Gastrocnemius medialis (tissue), 4 donors: ENCODE results near the gene MPPED2. TPM values are rescaled to one million over a fixed set of nuclear protein-coding genes. Genes with fewer than 3 reads are reported as not detected.

ENCODE experiments used
- ATAC-seq, 2 donors: fragments of 150-250 bp; one replicate each; pipeline ENCODE4 v1.9.1; 2016
- DNase-seq, 2 donors: peaks; one replicate each; pipeline ENCODE4 v3.0.0-alpha.2; 2019
- H3K27ac ChIP-seq, 4 donors: fragments of 200-600 bp; sonication (generic); 1 replicate in 1 of 4; 2 replicates in 3 of 4; pipeline ENCODE4 v1.5.1; 2016 to 2018; ENCODE audit warnings: mild to moderate bottlenecking in 2 of 4, moderate library complexity in 1 of 4
- H3K27me3 ChIP-seq, 3 donors: fragments of 200-600 bp; sonication (generic) in 2 of 3; 1 replicate in 1 of 3; 2 replicates in 2 of 3; pipeline versions ENCODE4 v1.5.1 to v1.6.0; 2016 to 2019; ENCODE audit warnings: mild to moderate bottlenecking in 1 of 3, moderate library complexity in 1 of 3
- H3K36me3 ChIP-seq, 2 donors: fragments of 200-600 bp; sonication (generic) in 1 of 2; one replicate each; pipeline ENCODE4 v1.5.1; 2017 to 2018
- H3K4me1 ChIP-seq, 2 donors: fragments of 200-600 bp; sonication (generic) in 1 of 2; one replicate each; pipeline ENCODE4 v1.5.1; 2016 to 2017; ENCODE audit warnings: mild to moderate bottlenecking in 2 of 2
- H3K4me3 ChIP-seq, 4 donors: fragments of 200-600 bp; sonication (generic) in 3 of 4; 1 replicate in 1 of 4; 2 replicates in 3 of 4; pipeline ENCODE4 v1.5.1; 2016 to 2019; ENCODE audit warnings: mild to moderate bottlenecking in 2 of 4
- H3K9me3 ChIP-seq, 3 donors: fragments of 200-600 bp; sonication (generic) in 2 of 3; 1 replicate in 1 of 3; 2 replicates in 2 of 3; pipeline ENCODE4 v1.5.1; 2016 to 2019
- CTCF ChIP-seq, 5 experiments: fragments of 450-650 bp in 3 of 5; fragments of 200-600 bp in 2 of 5; sonication (generic) in 2 of 5; IDR thresholded peaks in 4 of 5; conservative IDR thresholded peaks in 1 of 5; 1 replicate in 4 of 5; 2 replicates in 1 of 5; pipeline ENCODE4 v1.5.1; 2016 to 2019; ENCODE audit warnings: antibody characterized with exemption in 5 of 5, mild to moderate bottlenecking in 3 of 5, moderate library complexity in 3 of 5
- POLR2A ChIP-seq, 2 donors: fragments of 450-650 bp; IDR thresholded peaks; one replicate each; pipeline ENCODE4 v1.6.1; 2017; ENCODE audit warnings: antibody characterized with exemption in 2 of 2, mild to moderate bottlenecking in 2 of 2, moderate library complexity in 2 of 2
- in situ Hi-C, 4 donors: fragments of 200-750 bp; cut with MboI; loops; one replicate each; pipeline versions ENCODE4 v1.15.0 to v1.8.0; 2017; ENCODE audit warnings: low sequenced_read_pairs in 4 of 4
- intact Hi-C: fragments of 100-400 bp; cut with DNase I; formaldehyde crosslinking; loops from one replicate; pipeline ENCODE4 v1.15.1; 2023; ENCODE audit warnings: low total_unique reads
- total RNA-seq, 4 donors: library from RNA; depleted of rRNA; stranded (reverse); fragments of >200 nt; gene quantifications; one replicate each; pipeline versions ENCODE4 v1.1.0 to v1.2.3, GENCODE V29; 2016

The MPPED2 gene
- total RNA-seq, 4 donors from 2014 or later = 0.78 to 4.4 (median 2.2) TPM

DNA sequence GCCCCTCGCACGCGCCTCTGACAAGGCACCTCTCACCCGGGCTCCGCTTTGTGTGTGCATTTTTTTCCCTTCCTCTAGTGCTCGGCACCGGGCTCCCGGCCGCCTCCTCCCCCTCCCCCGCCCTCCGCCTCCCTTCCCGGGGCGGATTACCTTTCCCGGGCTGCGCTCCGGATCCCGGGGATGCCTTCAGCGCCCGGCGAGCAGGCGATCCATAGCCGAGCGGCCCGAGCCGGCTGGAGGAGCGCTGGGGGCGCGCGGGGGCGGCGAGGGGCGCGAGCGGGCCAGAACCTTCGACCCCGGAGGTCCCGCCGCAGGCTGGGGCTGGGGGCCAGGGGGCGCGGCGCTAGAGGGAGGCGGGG, 282 bp downstream of the MPPED2 start:
- intact Hi-C loops (no loop called here), in situ Hi-C loops (no loop called here)
- H3K4me3 ChIP-seq = peak overlapping the region; percentile 72 to 88 (median 82)
- TF ChIP-seq CTCF (IDR thresholded peaks at IDR 0.05 in 4 of 5, conservative IDR thresholded peaks at IDR 0.05 in 1 of 5) = no peak
- TF ChIP-seq POLR2A (IDR thresholded peaks at IDR 0.05) = no peak
- no peaks in the 10 kb centered on the region for H3K27me3 ChIP-seq
- DNase-seq (no peak), ATAC-seq (peak; percentile 31 to 56)
- no peaks in the 10 kb centered on the region for H3K9me3 ChIP-seq
- no peaks in the 10 kb centered on the region for H3K36me3 ChIP-seq
- H3K4me1 ChIP-seq = no peaks in the 10 kb centered on the region
- H3K27ac ChIP-seq = peak overlapping the region; percentile 72 to 91 (median 77)

- in situ Hi-C loops = no loop called here
- peak overlapping the region; percentile 72 to 91 (median 77) for H3K27ac ChIP-seq
- H3K27me3 ChIP-seq = no peaks in the 10 kb centered on the region
- intact Hi-C loops = no loop called here
- H3K4me1 ChIP-seq = no peaks in the 10 kb centered on the region
- peak; percentile 23 to 47 for ATAC-seq
- H3K4me3 ChIP-seq = peak overlapping the region; percentile 72 to 88 (median 82)
- H3K9me3 ChIP-seq = no peaks in the 10 kb centered on the region
- H3K36me3 ChIP-seq = no peaks in the 10 kb centered on the region
- no peak for TF ChIP-seq POLR2A (IDR thresholded peaks at IDR 0.05)
- no peak for TF ChIP-seq CTCF (IDR thresholded peaks at IDR 0.05 in 4 of 5, conservative IDR thresholded peaks at IDR 0.05 in 1 of 5)
- DNase-seq = no peak
Measured at GRCh38 chr11:30585125-30585891, 845 bp downstream of the MPPED2 start.

- Histone ChIP-seq H3K36me3 (no peaks in the 10 kb centered on the region), H3K27ac (peak overlapping the region in 1 of 4 donors; percentile 72), H3K4me3 (peak overlapping the region; percentile 72 to 88 (median 82)), H3K27me3 (no peaks in the 10 kb centered on the region), H3K9me3 (no peaks in the 10 kb centered on the region), H3K4me1 (no peaks in the 10 kb centered on the region)
- ATAC-seq (no peak), DNase-seq (no peak)
- intact Hi-C loops (loop anchor here (5.0 kb wide), 1 partner anchor 261 kb away; the partner anchor contains the start of gene ARL14EP), in situ Hi-C loops (no loop called here)
- TF ChIP-seq CTCF (IDR thresholded peaks at IDR 0.05 in 4 of 5, conservative IDR thresholded peaks at IDR 0.05 in 1 of 5) = no peak
- no peak for TF ChIP-seq POLR2A (IDR thresholded peaks at IDR 0.05)
Measured at GRCh38 chr11:30583476-30584280, 2.5 kb downstream of the MPPED2 start.

- H3K4me3 ChIP-seq = no peak overlapping the region
- no peaks in the 10 kb centered on the region for H3K4me1 ChIP-seq
- H3K9me3 ChIP-seq = no peaks in the 10 kb centered on the region
- ATAC-seq (no peak), DNase-seq (no peak)
- in situ Hi-C loops (no loop called here), intact Hi-C loops (loop anchor here (5.0 kb wide), 1 partner anchor 260 kb away; the partner anchor contains the start of gene ARL14EP)
- H3K27me3 ChIP-seq = no peaks in the 10 kb centered on the region
- no peak overlapping the region for H3K27ac ChIP-seq
- H3K36me3 ChIP-seq = no peaks in the 10 kb centered on the region
- no peak for TF ChIP-seq CTCF (IDR thresholded peaks at IDR 0.05 in 4 of 5, conservative IDR thresholded peaks at IDR 0.05 in 1 of 5)
- TF ChIP-seq POLR2A (IDR thresholded peaks at IDR 0.05) = no peak
Measured at GRCh38 chr11:30582726-30583125, 3.4 kb downstream of the MPPED2 start.
